Endothelial cell (in vitro differentiated cells): ENCODE measurements around the gene SMIM7. TPM values are rescaled to one million over a fixed set of nuclear protein-coding genes. Genes with fewer than 3 reads are reported as not detected.

Source experiments
- DNase-seq: peaks from one replicate; pipeline ENCODE4 v3.0.0; 2021; ENCODE audit warnings: low spot score
- H3K27ac Mint-ChIP-seq: one replicate; pipeline ENCODE4 v1.8.0; 2021; ENCODE audit warnings: mixed read lengths, inconsistent platforms; ENCODE audit not compliant: unreplicated experiment
- H3K27me3 Mint-ChIP-seq: one replicate; pipeline ENCODE4 v1.8.0; 2021; ENCODE audit warnings: mild to moderate bottlenecking, moderate library complexity, mixed read lengths, inconsistent platforms; ENCODE audit not compliant: unreplicated experiment
- H3K36me3 Mint-ChIP-seq: one replicate; pipeline ENCODE4 v1.8.0; 2021; ENCODE audit warnings: mild to moderate bottlenecking, low read depth, mixed read lengths, inconsistent platforms; ENCODE audit not compliant: unreplicated experiment
- H3K4me1 Mint-ChIP-seq: one replicate; pipeline ENCODE4 v1.8.0; 2021; ENCODE audit warnings: mild to moderate bottlenecking, mixed read lengths, inconsistent platforms; ENCODE audit not compliant: unreplicated experiment
- H3K4me3 Mint-ChIP-seq: one replicate; pipeline ENCODE4 v1.8.0; 2021; ENCODE audit warnings: mild to moderate bottlenecking, mixed read lengths, inconsistent platforms; ENCODE audit not compliant: unreplicated experiment
- H3K9me3 Mint-ChIP-seq: one replicate; pipeline ENCODE4 v1.8.0; 2021; ENCODE audit warnings: mixed read lengths, inconsistent platforms; ENCODE audit not compliant: unreplicated experiment
- CTCF ChIP-seq: fragments of 200-600 bp; sonication (generic); IDR thresholded peaks from one replicate; pipeline ENCODE4 v1.5.0; 2021; ENCODE audit warnings: antibody characterized with exemption; ENCODE audit not compliant: unreplicated experiment
- long read RNA-seq: library from polyadenylated mRNA; unstranded; transcript quantifications from one replicate; pipeline ENCODE4 v2.0.0, GENCODE V29; 2020; ENCODE audit not compliant: unreplicated experiment
- total RNA-seq: library from RNA; stranded (reverse); fragmentation: NEBNext Ultra II Directional; extraction: Animal tissue kit (Norgen Biotek cat#: 25700); gene quantifications from one replicate; pipeline ENCODE4 v1.2.1, GENCODE V29; 2021; ENCODE audit not compliant: unreplicated experiment

SMIM7 gene
- 53.2 TPM for total RNA-seq
- long read RNA-seq, transcript SMIM7-208 (5 exons, 2,776 nt) = major isoform, 57 of 70 reads
- long read RNA-seq, transcript SMIM7-214 (4 exons, 1,075 nt) = minor isoform, 5 of 70 reads
- long read RNA-seq, partial matches to known transcripts = 1 of 70 reads
- long read RNA-seq, other reads (novel, unspliced or antisense) = 1 of 70 reads

- Mint-ChIP-seq H3K9me3 (no peaks in the 10 kb centered on the region), H3K27ac (peak within 1 kb of the TSS; percentile 99), H3K27me3 (peaks cover 8% of the 10 kb centered on the region), H3K36me3 (peaks cover 23% of the 10 kb centered on the region), H3K4me3 (peak within 1 kb of the TSS; percentile 98), H3K4me1 (peaks cover 14% of the 10 kb centered on the region)
- TF ChIP-seq CTCF = no peak
- peak; percentile 98 for DNase-seq
Measured at GRCh38 chr19:16659832-16660708, at the start of gene SMIM7. SMIM7 (minus strand) TSS chr19:16660144; CDS start chr19:16660110, 34 bp downstream.

GRCh38 chr19:16703677-16704076, 43.7 kb upstream of the SMIM7 start:
- H3K27me3 Mint-ChIP-seq = no peaks in the 10 kb centered on the region
- H3K4me3 Mint-ChIP-seq = no peak overlapping the region
- no peak for TF ChIP-seq CTCF
- H3K9me3 Mint-ChIP-seq = no peaks in the 10 kb centered on the region
- H3K27ac Mint-ChIP-seq = no peak overlapping the region
- H3K36me3 Mint-ChIP-seq = no peaks in the 10 kb centered on the region
- no peaks in the 10 kb centered on the region for H3K4me1 Mint-ChIP-seq
- DNase-seq = no peak

GRCh38 chr19:16702123-16702522, 42.2 kb upstream of the SMIM7 start:
- no peaks in the 10 kb centered on the region for H3K9me3 Mint-ChIP-seq
- H3K27ac Mint-ChIP-seq = no peak overlapping the region
- no peak for TF ChIP-seq CTCF
- peaks cover 2% of the 10 kb centered on the region for H3K27me3 Mint-ChIP-seq
- H3K4me3 Mint-ChIP-seq = no peak overlapping the region
- no peak for DNase-seq
- no peaks in the 10 kb centered on the region for H3K4me1 Mint-ChIP-seq
- H3K36me3 Mint-ChIP-seq = no peaks in the 10 kb centered on the region

GRCh38 chr19:16698914-16699313, 39.0 kb upstream of the SMIM7 start:
- H3K36me3 Mint-ChIP-seq = no peaks in the 10 kb centered on the region
- no peaks in the 10 kb centered on the region for H3K9me3 Mint-ChIP-seq
- no peak for TF ChIP-seq CTCF
- peaks cover 2% of the 10 kb centered on the region for H3K27me3 Mint-ChIP-seq
- H3K4me3 Mint-ChIP-seq = no peak overlapping the region
- H3K4me1 Mint-ChIP-seq = no peaks in the 10 kb centered on the region
- no peak for DNase-seq
- no peak overlapping the region for H3K27ac Mint-ChIP-seq

GRCh38 chr19:16688084-16688483, 28.1 kb upstream of the SMIM7 start:
- no peaks in the 10 kb centered on the region for H3K36me3 Mint-ChIP-seq
- no peaks in the 10 kb centered on the region for H3K9me3 Mint-ChIP-seq
- no peaks in the 10 kb centered on the region for H3K27me3 Mint-ChIP-seq
- TF ChIP-seq CTCF = no peak
- no peaks in the 10 kb centered on the region for H3K4me1 Mint-ChIP-seq
- no peak for DNase-seq
- no peak overlapping the region for H3K4me3 Mint-ChIP-seq
- H3K27ac Mint-ChIP-seq = no peak overlapping the region
